NK-92 treated with Interleukin-12 subunit alpha and Interleukin-12 subunit beta, amount 100 ng/mL, for 24 hours (cell line): ENCODE measurements around the gene SETD3.
"Not testable (repeated sequence)": the region's sequence is repeated elsewhere in the genome, so short reads cannot be mapped to it uniquely, and the experiment has no call there.

Experiments used
- DNase-seq: peaks from one replicate; lab custom pipeline; 2025; lab: John Stamatoyannopoulos, UW

The SETD3 gene

GRCh38 chr14:99360774-99361595 lies 119.7 kb downstream of the SETD3 start:
- no peak for DNase-seq

GRCh38 chr14:99359906-99360305 lies 120.8 kb downstream of the SETD3 start:
- no peak for DNase-seq

DNA sequence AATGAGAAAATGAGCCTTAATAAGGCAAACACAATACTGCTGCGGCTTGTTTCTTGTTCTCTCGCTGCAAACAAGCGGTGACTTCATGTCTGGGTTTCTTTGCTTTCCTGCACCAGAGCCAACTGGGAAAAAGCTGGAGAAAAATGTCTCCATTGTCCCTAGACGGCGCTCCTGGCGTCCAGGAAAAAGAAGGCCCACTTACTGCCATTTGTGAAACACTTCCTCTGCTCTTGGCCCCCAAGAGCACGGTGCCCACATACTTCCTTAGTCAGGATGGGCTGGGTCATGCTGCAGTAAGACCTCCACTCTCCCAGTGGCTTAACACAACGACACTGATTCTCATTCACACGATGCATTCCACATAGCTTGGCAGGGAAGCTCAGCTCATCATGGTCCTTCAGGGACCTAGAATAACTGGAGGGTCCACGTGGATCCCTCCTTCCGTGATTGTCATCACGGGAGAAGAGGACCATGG lies 122.7 kb downstream of the SETD3 start:
- DNase-seq, result no peak

GRCh38 chr14:99357151-99357915 lies 123.3 kb downstream of the SETD3 start:
- DNase-seq, result no peak

DNA sequence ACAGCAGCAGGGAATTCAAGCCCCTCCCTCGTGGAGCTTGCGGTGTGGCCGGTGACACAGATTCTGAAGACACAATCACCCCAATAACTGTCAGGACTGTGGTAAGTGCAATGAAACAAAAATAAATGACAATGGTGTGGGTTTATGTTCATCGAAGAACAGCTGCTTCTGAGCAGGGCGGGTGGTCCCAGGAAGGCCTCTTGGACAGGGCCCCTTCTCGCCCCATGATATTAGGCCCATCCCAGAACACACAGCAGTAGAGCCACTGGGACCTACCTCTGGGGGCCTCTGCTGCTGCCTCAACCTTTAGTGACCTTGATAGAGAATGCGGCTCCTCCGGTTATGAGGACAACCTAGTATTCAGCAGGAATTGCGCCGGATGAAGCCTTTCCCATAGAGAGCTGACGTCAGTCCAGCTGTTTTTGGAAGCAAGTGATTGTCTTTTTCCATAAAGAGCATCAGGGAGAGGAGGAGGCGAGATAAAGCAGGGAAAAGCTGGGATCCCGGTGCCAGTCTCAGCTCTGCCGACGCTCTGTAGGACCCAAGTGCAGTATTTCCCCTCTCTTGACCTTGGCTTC lies 124.5 kb downstream of the SETD3 start:
- no peak for DNase-seq

DNA sequence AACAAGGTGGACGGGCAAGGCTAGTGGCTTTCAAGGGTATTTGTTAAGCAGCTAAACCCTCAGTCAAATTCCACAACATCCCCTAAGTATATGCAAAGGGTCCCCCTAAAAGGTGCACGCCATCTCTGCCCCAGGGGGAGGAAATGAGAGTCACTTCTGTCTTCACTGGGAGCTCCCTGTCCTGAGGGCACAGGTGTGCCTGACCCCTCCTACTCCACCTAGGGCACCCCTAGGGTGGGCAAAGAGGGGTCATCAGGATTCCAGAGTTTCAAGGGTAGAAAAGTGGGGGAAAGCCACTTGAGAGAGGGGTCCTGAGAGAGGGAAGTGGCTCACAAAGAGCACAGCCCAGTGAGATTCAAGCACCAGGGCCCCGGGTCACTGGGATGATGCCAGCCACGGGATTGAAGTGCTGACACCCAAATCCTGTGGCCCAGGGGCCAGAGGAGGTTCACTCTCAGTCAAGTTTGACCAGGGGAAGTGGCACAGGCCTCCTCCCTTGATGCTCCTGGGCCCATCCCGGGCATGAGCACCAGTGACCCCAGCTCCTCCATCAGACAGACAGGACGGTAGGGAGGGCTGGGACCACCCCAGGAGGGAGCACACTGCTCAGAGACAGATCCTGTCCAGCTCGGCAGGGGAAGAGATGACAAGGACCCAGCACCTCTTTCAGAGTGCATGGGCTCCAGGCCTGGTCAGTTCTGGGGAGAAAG lies 126.3 kb downstream of the SETD3 start:
- DNase-seq, result no peak

GRCh38 chr14:99352688-99353280 lies 127.9 kb downstream of the SETD3 start:
- no peak for DNase-seq

- DNase-seq, result no peak
Observed at GRCh38 chr14:99351166-99352007, 129.3 kb downstream of the SETD3 start.

DNA sequence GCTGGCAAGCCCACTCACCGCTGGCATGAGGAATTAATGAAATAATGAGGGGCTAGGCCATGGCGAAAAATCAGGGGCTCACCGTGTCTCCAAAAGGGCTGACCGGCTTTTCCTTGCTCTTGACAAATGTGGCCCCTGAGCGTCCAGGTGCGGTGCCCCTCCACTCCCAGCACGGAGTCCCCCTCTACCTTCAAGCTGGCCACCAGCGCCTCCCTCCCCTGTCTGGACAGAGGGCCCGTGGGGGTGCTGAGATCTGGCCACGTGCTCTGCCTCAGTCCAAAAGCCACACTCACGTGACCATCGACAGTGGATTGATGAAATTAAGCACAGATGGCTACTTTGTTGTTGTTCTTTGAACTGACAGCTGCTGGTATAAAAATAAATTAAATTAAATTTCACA lies 129.9 kb downstream of the SETD3 start:
- DNase-seq, result no peak

DNA sequence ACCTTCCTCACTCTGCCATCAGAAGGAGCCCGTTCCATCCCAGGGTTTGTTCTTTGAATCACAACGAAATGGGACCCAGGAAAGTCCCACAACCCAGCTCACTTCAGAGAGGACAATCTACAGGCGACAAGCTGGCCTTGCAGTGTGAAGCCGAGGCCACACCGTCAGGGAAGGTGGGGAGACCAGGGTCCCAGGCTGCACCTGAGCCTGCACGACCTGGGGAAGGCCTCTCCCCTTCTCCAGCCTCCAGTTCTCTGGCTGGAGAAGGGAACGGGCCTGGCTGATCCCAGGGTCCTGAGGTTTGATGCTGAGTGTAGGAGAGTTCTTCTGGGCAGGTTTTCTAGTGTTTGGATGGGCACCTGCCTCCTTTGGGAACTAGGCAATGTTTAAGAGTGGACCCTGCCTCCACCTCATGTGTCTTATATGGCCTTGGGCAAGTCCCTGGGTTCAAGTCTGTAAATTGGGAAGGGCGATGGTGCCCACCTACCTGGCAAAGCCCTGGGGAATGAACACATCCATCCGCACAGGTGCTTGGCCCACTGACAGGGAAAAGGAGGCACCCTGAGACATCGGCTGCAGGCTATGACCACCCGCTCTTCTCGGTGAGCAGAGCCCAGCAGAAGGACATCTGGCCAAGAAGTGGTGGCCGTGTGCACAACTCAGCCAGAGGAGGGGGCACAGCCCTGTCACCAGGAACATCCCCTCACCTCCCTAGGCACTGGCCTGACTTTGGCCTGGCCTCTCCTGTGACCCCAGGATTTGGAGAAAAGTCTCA lies 130.8 kb downstream of the SETD3 start:
- no peak for DNase-seq

- DNase-seq, result no peak
Observed at GRCh38 chr14:99348816-99349614, 131.6 kb downstream of the SETD3 start.

- DNase-seq, result not testable (repeated sequence)
Observed at GRCh38 chr14:99348231-99348630, 132.4 kb downstream of the SETD3 start.
